SK-N-SH (cell line): ENCODE results near the gene UFSP1. TPM values are rescaled to one million over a fixed set of nuclear protein-coding genes. Genes with fewer than 3 reads are reported as not detected.
"Not testable (repeated sequence)": the region's sequence is repeated elsewhere in the genome, so short reads cannot be mapped to it uniquely, and the experiment has no call there.

Experiments used
- CTCF ChIA-PET: fragments of 300-600, 350-600 bp; formaldehyde crosslinking; extraction: SDS; loops from one replicate; lab custom pipeline; 2021; lab: Yijun Ruan, JAX
- POLR2A ChIA-PET: fragments of 350-600 bp; sonication (Branson Sonifier 250); formaldehyde crosslinking; extraction: SDS; loops from one replicate; lab custom pipeline; 2020; ENCODE audit warnings: antibody characterized with exemption, inconsistent platforms; lab: Yijun Ruan, JAX
- DNase-seq: peaks from one replicate; pipeline ENCODE4 v3.0.0; 2012
- H2AFZ ChIP-seq: fragments of 200-600 bp; sonication (generic); 2 replicates; pipeline ENCODE4 v1.8.1; 2016; ENCODE audit warnings: antibody characterized with exemption, mild to moderate bottlenecking, low read depth
- H3F3A ChIP-seq: fragments of 200-600 bp; sonication (generic); replicated peaks from 2 replicates; pipeline ENCODE3; 2016; ENCODE audit warnings: antibody characterized with exemption, mild to moderate bottlenecking; ENCODE audit not compliant: insufficient read depth
- H3K27ac ChIP-seq, 2 experiments: fragments of 200-500 bp in 1 of 2; fragments of 200-600 bp in 1 of 2; sonication (Bioruptor generic) in 1 of 2; sonication (generic), shearing (Covaris generic) in 1 of 2; 2 replicates each; pipeline versions ENCODE4 v1.5.1 to v1.6.1; 2014 to 2016; ENCODE audit warnings: low read depth in 2 of 2, inconsistent platforms in 1 of 2, low read length in 1 of 2, mild to moderate bottlenecking in 1 of 2, mixed read lengths in 1 of 2
- H3K27me3 ChIP-seq: fragments of 200-600 bp; sonication (generic), shearing (Covaris generic); 2 replicates; pipeline ENCODE4 v1.6.1; 2016; ENCODE audit warnings: mixed run types; ENCODE audit not compliant: insufficient read depth
- H3K36me3 ChIP-seq, 2 experiments: fragments of 200-500 bp in 1 of 2; fragments of 200-600 bp in 1 of 2; sonication (Bioruptor generic) in 1 of 2; sonication (generic) in 1 of 2; replicated peaks in 1 of 2; 2 replicates each; pipeline versions ENCODE3 to v1.5.1; 2014 to 2016; ENCODE audit warnings: low read length in 1 of 2, mild to moderate bottlenecking in 1 of 2; ENCODE audit not compliant: insufficient read depth in 2 of 2, control insufficient read depth in 1 of 2
- H3K4me1 ChIP-seq, 2 experiments: fragments of 200-500 bp in 1 of 2; fragments of 200-600 bp in 1 of 2; sonication (Bioruptor generic) in 1 of 2; sonication (generic), shearing (Covaris generic) in 1 of 2; 2 replicates each; pipeline versions ENCODE4 v1.5.1 to v1.6.1; 2014 to 2016; ENCODE audit warnings: low read depth in 1 of 2, low read length in 1 of 2, mixed run types in 1 of 2; ENCODE audit not compliant: insufficient read depth in 2 of 2, control insufficient read depth in 1 of 2
- H3K4me2 ChIP-seq: fragments of 200-600 bp; sonication (generic), shearing (Covaris generic); 2 replicates; pipeline ENCODE4 v1.6.1; 2017; ENCODE audit warnings: mixed run types
- H3K4me3 ChIP-seq, 2 experiments: fragments of 200-500 bp in 1 of 2; fragments of 200-600 bp in 1 of 2; sonication (Bioruptor generic) in 1 of 2; sonication (generic), shearing (Covaris generic) in 1 of 2; 2 replicates each; pipeline versions ENCODE4 v1.5.1 to v1.8.1; 2014 to 2016; ENCODE audit warnings: low read depth in 2 of 2, inconsistent platforms in 1 of 2, low read length in 1 of 2, mild to moderate bottlenecking in 1 of 2, mixed read lengths in 1 of 2, moderate library complexity in 1 of 2
- H3K79me2 ChIP-seq: fragments of 200-600 bp; sonication (generic); 2 replicates; pipeline ENCODE4 v1.8.1; 2017; ENCODE audit warnings: mild to moderate bottlenecking; ENCODE audit not compliant: insufficient read depth
- H3K9ac ChIP-seq: fragments of 200-600 bp; sonication (generic); 2 replicates; pipeline ENCODE4 v1.6.1; 2017; ENCODE audit warnings: mixed run types
- H3K9me2 ChIP-seq: fragments of 200-600 bp; sonication (generic); 2 replicates; pipeline ENCODE4 v1.6.1; 2017; ENCODE audit warnings: mixed run types
- H3K9me3 ChIP-seq: fragments of 200-600 bp; sonication (generic); 2 replicates; pipeline ENCODE4 v1.6.1; 2017; ENCODE audit warnings: mixed run types, mild to moderate bottlenecking, moderate library complexity
- H4K20me1 ChIP-seq: fragments of 200-600 bp; sonication (generic); 2 replicates; pipeline ENCODE4 v1.6.1; 2017; ENCODE audit warnings: mild to moderate bottlenecking, mixed run types; ENCODE audit not compliant: insufficient read depth
- ELF1 ChIP-seq: IDR thresholded peaks from 2 replicates; pipeline ENCODE4 v1.4.0; 2012
- EZH2phosphoT487 ChIP-seq: fragments of 200-600 bp; sonication (generic); IDR thresholded peaks from 2 replicates; pipeline ENCODE4 v1.6.1; 2017; ENCODE audit warnings: low read depth, mixed run types, mild to moderate bottlenecking, antibody characterized with exemption, moderate library complexity, borderline replicate concordance
- FOXJ3 ChIP-seq: sonication (generic); formaldehyde crosslinking; IDR thresholded peaks from 2 replicates; pipeline ENCODE4 v1.5.1; 2020; ENCODE audit warnings: mild to moderate bottlenecking, missing genetic modification reagents
- GABPA ChIP-seq: IDR thresholded peaks from 2 replicates; pipeline ENCODE4 v1.4.0; 2012; ENCODE audit warnings: low read depth, mild to moderate bottlenecking
- NFIC ChIP-seq: IDR thresholded peaks from 2 replicates; pipeline ENCODE4 v1.4.0; 2012; ENCODE audit warnings: borderline replicate concordance
- NRF1 ChIP-seq: IDR thresholded peaks from 2 replicates; pipeline ENCODE4 v1.6.1; 2012; ENCODE audit warnings: low read depth, mild to moderate bottlenecking, low read length
- TEAD4 ChIP-seq: IDR thresholded peaks from 2 replicates; pipeline ENCODE4 v1.4.0; 2012; ENCODE audit warnings: mild to moderate bottlenecking, borderline replicate concordance; ENCODE audit not compliant: insufficient read depth
- WGBS: methylation state at CpG from one replicate; pipeline ENCODE4 v1.1.6; 2017; ENCODE audit warnings: low lambda C conversion rate; 5-methylcytosine and 5-hydroxymethylcytosine counted together
- polyA plus RNA-seq, 3 experiments: library from polyadenylated mRNA; depleted of rRNA; stranded (reverse); fragments of >200 nt; gene quantifications; 2 replicates each; pipeline ENCODE4 v1.2.3, GENCODE V29; 2012
- TF ChIP-seq, protein P1 (sequence below): IDR thresholded peaks from 2 replicates; pipeline ENCODE4; 2012
- TF ChIP-seq, protein P2 (sequence below): fragments of 200-600 bp; sonication (generic); IDR thresholded peaks from 2 replicates; pipeline ENCODE4 v1.6.1; 2017; ENCODE audit warnings: antibody characterized with exemption, mild to moderate bottlenecking, moderate library complexity

UFSP1 gene
- polyA plus RNA-seq, 1 of the 3 experiments (the other 2 are of a cell fraction), result 4.5 TPM

DNA sequence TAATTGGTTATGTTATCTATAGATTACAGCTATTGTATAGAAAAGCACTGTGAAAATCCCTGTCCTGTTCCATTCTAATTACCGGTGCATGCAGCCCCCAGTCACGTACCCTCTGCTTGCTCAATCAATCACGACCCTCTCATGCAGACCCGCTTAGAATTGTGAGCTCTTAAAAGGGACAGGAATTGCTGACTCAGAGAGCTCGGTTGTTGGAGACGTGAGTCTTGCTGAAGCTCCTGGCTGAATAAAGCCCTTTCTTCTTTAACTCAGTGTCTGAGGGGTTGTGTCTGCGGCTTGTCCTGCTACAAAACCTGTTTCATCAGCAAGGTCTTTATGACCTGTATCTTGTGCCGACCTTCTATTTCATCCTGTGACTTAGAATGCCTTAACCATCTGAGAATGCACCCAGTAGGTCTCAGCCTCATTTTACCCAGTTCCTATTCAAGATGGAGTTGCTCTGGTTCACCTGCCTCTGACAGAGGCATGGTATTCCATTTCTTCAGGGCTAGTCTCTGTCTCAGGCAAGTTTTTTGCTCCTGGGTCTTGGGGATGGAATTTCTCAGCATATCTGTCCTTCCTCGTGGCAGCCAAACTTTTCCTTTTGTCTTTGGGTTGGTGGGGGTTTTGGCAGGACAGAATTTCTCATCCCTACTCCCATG, 30.4 kb upstream of the UFSP1 start:
- H3K9me3 ChIP-seq, DNase-seq, H4K20me1 ChIP-seq, H3K27ac ChIP-seq, H3K79me2 ChIP-seq, H3K4me3 ChIP-seq, H2AFZ ChIP-seq, H3K4me1 ChIP-seq, H3K36me3 ChIP-seq, H3F3A ChIP-seq, H3K9me2 ChIP-seq, H3K4me2 ChIP-seq, H3K9ac ChIP-seq: not testable (repeated sequence)
- 37% methylated on average over 9 of the region's 9 CpGs for WGBS
- ChIA-PET CTCF (interaction anchor here (0.5 to 0.9 kb wide), 3 partner anchors 46 to 158 kb away, joined by 3 read pairs; no protein-coding TSS in a partner anchor), POLR2A (interaction anchor here (0.7 kb wide), 1 partner anchor 170 kb away, joined by 4 read pairs; no protein-coding TSS in a partner anchor)
- H3K27me3 ChIP-seq, result peaks cover 30% of the 10 kb centered on the region; the same call in 1 of the 2 replicates

DNA sequence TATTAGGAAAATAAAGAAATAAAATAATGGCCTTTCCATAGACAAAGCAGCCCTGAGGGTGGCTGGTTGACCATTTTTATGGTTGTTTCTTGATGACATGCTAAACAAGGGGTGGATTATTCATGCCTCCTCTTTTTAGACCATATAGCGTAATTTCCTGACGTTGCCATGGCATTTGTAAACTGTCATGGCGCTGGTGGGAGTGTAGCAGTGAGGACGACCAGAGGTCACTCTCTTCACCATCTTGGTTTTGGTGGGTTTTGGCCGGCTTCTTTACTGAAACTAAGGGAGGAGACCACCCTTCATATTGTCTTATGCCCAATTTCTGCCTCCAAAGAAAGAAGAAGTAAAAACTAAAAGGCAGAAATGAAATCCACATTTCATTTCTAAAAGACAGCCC, 29.8 kb upstream of the UFSP1 start:
- H2AFZ ChIP-seq, H4K20me1 ChIP-seq, H3K9ac ChIP-seq, H3K4me1 ChIP-seq, H3K4me3 ChIP-seq, H3K4me2 ChIP-seq, H3F3A ChIP-seq, H3K9me3 ChIP-seq, POLR2A ChIA-PET, DNase-seq, H3K9me2 ChIP-seq, H3K79me2 ChIP-seq, H3K36me3 ChIP-seq, H3K27ac ChIP-seq: not testable (repeated sequence)
- 43% methylated on average over 5 of the region's 5 CpGs for WGBS
- CTCF ChIA-PET, result interaction anchor here (0.8 to 3.6 kb wide), 3 partner anchors 22 to 140 kb away, joined by 3 to 10 read pairs (median 4); no protein-coding TSS in a partner anchor
- H3K27me3 ChIP-seq, result peaks cover 26% of the 10 kb centered on the region; the same call in 1 of the 2 replicates

DNA sequence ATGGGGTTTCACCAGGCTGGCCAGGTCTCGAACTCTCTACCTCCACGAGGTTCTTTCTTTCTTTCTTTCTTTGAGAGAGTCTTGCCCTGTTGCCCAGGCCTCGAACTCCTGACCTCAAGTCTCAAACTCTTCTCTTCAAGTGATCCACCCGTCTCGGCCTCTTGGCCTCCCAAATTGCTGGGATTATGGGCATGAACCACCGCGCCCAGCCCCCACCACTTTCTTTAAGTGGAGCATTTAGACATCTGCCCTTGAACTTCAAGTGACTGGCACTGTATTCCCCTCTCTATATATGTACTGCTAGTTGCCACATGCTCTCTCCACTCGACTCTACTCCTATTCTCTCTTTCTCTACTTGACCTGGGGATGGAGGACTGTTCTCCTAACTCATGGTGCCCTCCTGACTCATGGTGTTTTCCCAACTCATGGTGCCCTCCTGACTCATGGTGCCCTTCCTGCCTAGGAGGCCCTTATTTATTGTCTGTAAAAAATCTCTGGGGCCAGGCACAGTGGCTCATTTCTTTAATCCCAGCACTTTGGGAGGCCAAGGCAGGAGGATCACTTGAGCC, 25.4 kb upstream of the UFSP1 start:
- no peak overlapping the region for H2AFZ ChIP-seq
- H3K4me3 ChIP-seq, result no peak overlapping the region
- ChIA-PET POLR2A (no interaction called here), CTCF (no interaction called here)
- H3K4me2 ChIP-seq, result no peak overlapping the region
- H3K79me2 ChIP-seq, result no peaks in the 10 kb centered on the region
- H3K9me3 ChIP-seq, result no peaks in the 10 kb centered on the region
- no peaks in the 10 kb centered on the region for H4K20me1 ChIP-seq
- no peak overlapping the region for H3K27ac ChIP-seq
- DNase-seq, result no peak
- 43% methylated on average over 8 of the region's 8 CpGs for WGBS
- TF ChIP-seq, protein P1, sequence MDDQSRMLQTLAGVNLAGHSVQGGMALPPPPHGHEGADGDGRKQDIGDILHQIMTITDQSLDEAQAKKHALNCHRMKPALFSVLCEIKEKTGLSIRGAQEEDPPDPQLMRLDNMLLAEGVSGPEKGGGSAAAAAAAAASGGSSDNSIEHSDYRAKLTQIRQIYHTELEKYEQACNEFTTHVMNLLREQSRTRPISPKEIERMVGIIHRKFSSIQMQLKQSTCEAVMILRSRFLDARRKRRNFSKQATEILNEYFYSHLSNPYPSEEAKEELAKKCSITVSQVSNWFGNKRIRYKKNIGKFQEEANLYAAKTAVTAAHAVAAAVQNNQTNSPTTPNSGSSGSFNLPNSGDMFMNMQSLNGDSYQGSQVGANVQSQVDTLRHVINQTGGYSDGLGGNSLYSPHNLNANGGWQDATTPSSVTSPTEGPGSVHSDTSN, result no peak
- TF ChIP-seq, protein P2, sequence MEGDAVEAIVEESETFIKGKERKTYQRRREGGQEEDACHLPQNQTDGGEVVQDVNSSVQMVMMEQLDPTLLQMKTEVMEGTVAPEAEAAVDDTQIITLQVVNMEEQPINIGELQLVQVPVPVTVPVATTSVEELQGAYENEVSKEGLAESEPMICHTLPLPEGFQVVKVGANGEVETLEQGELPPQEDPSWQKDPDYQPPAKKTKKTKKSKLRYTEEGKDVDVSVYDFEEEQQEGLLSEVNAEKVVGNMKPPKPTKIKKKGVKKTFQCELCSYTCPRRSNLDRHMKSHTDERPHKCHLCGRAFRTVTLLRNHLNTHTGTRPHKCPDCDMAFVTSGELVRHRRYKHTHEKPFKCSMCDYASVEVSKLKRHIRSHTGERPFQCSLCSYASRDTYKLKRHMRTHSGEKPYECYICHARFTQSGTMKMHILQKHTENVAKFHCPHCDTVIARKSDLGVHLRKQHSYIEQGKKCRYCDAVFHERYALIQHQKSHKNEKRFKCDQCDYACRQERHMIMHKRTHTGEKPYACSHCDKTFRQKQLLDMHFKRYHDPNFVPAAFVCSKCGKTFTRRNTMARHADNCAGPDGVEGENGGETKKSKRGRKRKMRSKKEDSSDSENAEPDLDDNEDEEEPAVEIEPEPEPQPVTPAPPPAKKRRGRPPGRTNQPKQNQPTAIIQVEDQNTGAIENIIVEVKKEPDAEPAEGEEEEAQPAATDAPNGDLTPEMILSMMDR, result no peak
- TF ChIP-seq GABPA, result no peak
- TF ChIP-seq TEAD4, result no peak
- TF ChIP-seq EZH2phosphoT487, result no peak
- TF ChIP-seq FOXJ3 (CRISPR knock-in tag), result no peak
- no peak for TF ChIP-seq NFIC
- no peak for TF ChIP-seq ELF1
- TF ChIP-seq NRF1, result no peak
- H3F3A ChIP-seq, result no peaks in the 10 kb centered on the region
- peaks cover 36% of the 10 kb centered on the region; the same call in 1 of the 2 replicates for H3K27me3 ChIP-seq
- H3K9ac ChIP-seq, result no peak overlapping the region
- H3K36me3 ChIP-seq, result no peaks in the 10 kb centered on the region
- no peaks in the 10 kb centered on the region for H3K9me2 ChIP-seq
- no peaks in the 10 kb centered on the region for H3K4me1 ChIP-seq
